Stimulated activated CD8-positive, alpha-beta memory T cell treated with anti-CD3 and anti-CD28 coated beads, Interleukin-7, amount 100 ng/mL, for 24 hours (primary cell): ENCODE measurements around the gene CENPM.

Source experiments
- DNase-seq: peaks from one replicate; pipeline ENCODE4 v3.0.0-alpha.2; 2020; ENCODE audit warnings: low read depth

Gene CENPM

DNA sequence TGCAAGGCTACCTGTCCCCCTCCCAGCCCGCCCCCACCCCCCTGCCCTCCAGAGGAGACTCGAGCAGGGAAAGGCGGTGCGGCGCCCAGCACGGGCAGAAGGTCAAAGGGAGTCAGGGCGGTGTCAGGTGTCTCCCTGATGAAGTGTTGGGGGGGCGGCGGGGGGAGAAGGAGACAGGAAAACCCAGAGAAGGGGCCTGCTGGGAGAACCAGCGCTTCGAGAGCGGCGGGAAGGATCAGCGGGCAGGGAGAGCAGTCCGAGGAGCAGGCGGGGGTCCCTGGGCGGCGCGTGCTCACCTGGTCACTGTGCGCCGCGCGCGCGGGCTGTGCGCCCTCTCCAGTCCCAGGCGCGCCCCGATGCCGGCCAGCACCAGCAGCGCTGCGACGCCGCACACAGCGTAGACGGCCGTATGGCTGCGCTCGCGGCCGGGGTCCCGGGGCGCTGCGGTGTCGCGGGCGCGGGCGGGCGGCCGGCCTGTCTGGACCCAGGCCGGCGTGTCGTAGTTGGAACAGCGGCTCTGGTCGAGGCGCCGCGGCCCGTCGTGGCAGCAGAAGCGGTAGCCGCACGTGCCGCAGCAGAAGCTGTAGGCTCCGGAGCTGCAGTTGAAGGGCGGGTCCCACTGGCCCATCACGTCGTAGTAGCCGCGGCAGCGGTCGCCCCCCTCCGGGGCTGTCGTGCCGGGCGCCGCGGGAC lies 33.0 kb downstream of the CENPM start:
- no peak for DNase-seq

DNA sequence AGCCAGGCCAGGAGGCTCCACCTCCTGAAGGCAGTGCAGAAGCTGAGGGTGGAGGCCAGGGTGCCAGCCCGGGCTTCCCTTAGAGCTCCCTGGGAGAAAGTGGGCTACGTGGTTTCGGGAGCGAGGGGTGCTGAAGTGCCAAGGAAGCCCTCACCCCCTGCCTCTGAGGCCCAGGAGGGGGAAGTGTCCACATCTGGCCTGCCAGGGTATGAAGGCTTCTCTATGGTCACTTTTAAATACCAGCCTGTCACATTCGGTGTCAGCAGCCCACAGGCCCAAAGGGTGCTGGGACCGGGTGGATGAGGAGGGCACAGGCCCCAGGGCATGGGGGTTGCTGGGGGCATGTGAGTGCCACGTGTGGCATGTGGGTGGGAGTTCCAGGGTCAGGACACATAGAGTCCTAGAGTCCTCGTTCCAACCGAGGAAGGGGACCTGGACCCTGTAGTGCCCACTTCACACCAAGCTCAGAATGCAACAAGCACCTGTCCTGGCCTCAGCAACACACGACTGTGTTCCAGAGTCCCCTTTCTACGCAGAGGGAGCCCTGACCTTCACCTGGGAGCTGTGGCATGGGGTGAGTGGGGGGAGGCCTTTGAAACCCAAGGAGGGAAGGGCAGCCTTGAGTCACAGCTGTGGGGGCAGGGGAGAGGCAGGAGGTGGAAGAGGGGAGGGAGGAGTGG lies 33.8 kb downstream of the CENPM start:
- DNase-seq = no peak

DNA sequence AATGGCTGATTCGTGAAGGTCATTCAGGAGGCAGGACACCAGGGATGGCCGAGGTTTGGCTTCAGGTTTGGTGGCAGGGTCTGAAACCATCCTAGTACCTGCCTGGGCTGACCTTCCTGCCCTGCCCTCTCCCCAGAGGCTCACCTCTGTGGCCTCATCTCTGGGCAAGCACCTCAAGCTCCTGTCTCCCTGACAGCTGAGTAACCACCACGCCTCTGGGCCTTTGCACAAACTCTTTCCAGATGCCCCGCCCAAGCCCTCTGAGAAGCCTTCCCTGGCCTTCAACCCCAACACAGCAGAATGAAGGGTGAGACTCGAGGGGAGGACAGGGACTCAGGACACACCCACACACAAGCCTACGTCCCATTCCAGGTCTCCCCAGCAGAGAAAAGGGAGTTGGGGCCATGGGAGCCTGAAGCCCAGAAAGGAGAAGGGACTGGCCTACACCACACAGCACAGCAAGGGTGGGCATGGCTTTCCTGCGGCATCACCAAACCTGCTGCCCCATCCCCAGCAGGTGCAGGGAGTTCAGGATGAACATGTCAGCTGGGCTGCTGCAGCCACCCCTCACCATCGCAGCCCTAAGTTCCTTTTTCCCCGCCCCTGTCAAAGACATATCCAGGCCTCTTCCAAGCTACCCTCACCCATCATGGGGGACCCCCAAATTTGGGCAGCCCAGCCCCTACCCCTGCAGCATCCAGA lies 34.5 kb downstream of the CENPM start:
- DNase-seq = no peak

DNA sequence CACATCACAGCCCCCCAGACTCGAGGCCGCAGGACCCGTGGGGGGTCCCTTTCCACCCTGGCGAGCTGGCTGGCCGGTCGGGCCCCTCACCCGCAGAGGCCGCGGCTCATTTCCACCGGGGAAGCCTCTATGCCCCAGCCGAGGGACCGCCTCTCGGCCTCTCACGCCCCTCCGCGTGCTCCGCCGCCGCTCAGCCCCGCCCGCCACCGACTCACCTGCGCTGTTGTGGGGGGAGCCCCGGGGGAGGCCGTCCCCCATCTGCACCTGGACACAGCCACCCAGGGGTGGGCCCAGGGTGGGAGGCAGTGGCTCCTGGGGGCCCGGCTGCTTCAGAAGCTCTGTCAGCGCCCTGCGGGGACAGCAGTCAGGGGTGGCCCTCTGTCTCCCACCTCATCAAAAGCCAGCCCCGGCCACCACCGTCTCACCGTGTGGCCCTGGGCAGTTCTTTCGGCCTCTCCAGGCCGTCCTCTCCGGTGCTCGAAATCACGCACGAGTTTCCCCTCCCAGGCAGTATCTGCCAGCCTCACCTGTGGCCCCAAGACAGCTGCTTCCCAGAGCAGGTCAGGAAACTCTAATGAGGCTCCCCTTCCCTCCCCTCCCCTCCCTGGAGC lies 35.8 kb downstream of the CENPM start:
- no peak for DNase-seq

DNA sequence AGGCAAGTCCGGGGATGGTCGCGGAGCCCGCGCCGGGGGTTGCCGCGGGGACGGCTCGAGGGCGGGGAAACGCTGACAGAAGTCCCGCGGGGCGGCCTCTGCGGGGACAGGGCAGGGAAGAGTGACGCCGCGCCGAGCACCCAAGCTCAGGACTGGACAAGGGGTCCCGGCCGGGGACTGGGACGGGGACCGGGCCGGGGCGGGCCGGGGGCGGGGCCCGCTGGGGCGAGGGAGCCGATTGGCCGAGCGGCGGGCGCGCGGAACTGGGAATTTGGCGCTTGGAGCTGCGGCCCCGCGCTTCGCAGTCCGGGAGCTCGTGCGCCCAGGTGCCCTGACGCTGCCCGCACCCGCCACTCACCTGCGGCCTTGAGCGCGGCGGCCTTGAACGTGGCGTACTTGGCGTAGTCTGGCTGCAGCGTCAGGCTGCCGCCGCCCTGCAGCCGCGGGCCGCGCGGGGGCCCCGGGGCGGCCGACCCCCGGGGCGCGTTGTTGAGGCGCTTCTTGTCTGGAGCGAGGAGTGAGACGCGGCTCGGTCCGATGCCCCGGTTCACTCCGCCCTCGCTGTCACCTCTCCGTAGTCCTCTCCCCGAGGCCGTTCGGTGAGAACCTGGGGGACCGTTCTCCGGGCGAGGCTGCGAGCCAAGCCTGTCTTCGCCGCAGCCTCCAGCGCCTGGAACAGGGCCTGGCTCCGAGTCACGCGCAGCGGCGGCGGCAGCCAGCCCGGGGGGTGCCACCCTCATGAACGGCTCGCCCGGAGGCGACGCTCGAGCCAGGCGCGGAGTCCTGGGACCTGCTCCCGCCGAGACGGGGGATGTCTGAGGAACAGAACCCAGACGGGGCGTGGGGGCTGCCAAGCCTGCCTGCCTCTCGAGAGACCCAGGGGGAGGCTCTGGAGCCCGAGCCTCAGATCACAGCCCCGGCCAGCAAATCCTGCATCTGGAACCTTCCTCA lies 36.6 kb downstream of the CENPM start:
- DNase-seq = no peak

DNA sequence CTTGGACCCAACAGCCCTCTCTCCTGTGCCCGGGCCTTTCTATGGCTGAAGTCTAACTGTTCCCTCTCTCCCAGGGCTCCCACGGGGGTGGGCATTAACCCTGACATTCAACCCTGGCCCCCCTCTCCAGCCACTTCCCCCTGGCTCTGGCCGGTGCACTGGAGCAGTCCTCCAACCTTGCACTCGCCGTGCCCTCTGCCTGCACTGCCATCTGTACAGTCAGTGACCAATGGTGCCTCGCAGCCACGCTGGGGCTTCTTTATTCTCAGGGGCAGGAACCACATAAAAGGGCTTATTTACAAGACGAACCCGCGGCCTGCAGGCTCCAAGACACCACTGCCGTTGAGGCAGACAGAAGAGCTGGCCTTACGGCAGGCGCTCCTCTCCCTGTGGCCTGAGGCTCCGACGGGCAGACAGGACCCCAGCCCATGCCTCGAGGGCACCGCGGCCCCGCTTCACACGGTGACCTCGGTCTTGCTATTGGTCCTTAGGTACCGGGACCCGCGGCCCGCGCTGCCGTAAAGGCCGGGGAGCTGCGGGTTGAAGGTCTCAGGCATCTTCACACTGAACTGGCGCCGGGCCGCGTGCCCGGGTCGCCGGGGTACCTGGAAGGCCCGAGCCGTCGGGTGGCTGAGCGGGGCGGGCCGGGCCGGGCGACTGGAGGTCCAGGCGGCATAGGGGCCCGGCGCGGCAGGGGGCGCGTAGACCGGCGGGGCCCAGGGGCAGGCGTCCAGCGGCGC lies 37.5 kb downstream of the CENPM start:
- DNase-seq = no peak

GRCh38 chr22:41908411-41909309 lies 38.3 kb downstream of the CENPM start:
- no peak for DNase-seq

DNA sequence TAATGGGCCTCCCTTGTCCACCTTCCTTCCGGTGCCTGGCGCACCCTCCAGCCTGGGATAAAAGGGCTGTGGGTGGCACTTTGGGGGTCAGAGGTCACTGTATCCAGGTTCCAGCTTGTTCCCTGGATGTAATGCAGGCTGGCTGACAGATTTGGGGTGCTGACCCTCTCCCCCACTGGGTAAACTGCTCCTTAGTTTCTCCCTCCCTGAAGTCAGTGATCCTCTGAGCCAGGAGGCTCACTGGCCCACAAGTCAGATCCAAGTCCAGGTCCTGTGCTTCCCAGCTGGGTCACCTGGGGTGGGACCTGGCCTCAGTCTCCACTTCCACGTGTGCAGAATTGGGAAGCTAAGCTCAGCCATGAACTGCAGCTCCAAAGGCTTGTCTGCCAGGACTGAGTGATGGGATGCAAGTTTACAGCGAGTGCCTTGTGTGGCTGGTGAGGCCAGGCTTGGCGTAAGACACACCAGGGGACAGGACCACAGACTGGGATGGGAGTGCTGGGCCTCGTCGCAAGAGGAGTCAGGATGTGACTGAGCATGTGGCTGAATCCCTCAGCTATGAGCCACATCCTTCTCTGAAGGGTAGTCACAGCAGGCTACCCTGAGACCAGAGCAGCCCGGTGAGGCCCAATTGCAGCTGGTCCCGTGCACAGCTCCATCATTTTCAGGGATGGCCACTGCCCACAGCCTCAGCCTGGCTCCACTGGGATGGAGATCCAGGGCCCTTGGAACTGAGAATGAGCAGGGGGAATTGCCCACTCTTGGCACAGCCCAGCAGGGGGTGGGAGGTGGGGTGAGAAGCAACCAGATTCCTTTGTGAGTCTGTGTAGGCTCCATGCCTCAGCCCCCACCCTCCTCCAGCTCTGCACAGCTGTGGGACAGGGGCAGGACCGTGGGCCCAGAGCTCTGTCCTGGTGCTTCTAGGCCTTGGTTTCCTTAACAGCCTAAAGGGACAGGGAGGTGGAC lies 39.2 kb downstream of the CENPM start:
- DNase-seq = no peak

DNA sequence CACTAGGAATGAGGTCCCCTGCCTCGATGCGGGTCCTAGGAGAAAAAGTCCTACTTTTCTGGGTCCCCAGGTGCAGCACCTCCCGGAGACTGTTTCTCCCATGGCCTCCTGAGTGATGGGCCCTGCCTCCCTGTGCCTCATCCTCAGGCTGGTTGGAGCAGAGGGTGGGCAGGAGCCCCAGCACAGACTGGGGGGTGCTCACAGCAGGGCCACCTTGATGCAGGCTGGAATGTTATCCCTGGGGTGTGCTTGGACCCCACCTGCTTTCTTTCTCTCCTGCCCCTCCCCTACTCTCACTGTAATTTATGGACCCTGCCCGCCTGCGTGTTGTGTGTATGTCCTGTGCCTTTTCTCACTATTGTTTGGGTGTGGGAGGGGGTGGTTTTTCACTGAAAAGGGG lies 40.1 kb downstream of the CENPM start:
- DNase-seq = no peak

- no peak for DNase-seq
These were observed 41.3 kb downstream of the CENPM start for GRCh38 chr22:41905411-41906202.

GRCh38 chr22:41904450-41905410 lies 42.2 kb downstream of the CENPM start:
- no peak for DNase-seq

DNA sequence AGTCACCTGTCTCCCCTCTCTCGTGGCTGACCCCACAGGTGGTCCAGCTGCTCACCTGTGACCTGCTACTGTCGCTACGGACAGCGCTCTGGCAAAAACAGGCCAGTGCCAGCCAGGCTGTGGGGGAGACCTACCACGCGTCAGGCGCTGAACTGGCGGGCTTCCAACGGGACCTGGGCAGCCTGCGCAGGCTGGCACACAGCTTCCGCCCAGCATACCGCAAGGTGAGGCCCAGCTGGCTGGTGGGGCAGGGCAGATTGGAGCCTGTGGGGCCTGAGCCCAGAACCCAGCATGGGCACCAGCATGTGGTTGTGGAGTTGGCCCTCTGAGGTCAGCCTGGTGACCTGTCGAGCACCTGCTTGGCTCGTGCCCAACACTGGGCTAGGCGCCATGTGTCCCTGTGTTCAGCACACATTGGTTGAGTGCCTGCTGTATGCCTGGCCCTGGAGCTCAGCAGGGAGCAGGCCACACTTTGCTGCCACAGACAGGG lies 44.0 kb downstream of the CENPM start:
- no peak for DNase-seq

DNA sequence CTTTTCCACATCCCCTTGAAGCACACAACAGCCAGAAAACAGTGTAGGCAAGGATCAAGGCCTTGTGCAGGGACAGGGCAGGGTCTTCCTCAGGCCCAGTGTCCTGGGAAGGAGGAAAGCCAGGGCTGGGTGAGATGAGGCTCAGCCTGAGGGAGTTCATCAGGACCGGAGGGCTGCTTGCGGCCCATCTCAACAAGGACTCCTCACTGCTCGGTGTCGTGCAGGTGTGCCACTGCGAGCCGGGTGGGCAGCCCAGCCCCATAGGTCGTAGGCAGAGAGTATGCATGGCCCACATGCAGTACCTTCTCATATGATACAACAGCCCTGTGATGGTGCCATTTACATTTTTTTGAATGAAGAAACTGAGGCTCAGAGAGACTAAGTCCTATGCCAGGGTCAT lies 44.9 kb downstream of the CENPM start:
- no peak for DNase-seq

DNA sequence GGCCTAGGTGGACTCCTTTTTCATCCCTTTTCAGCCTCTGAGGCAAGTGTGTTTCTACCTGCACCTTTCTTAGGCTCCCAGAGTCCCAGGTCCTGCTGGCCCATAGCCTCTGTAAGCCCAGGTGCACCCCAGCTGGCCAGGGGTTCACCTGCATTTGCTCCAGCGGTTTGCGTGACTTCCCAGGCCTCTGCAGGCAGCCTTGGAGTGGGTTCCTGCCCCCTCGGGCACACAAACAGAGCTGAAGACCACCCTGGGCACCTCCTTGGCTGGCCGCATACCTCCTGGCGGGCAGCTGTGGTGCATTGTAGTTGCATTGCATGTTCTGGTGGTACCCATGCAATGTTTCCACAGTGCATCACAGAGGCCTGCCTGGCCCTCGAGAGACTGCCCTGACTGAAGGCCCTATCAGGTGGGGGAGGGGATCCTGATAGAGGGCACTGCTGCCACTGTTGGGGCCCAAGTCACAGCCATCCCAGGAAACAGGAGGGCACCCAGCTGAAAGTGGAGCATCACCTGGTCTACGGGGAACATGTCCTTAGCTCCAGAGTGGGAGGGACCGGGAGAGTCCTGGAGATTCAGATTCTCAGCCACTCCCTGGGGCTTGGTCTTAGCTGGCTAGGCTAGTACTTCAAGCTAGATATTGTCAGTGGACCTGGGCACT lies 46.2 kb downstream of the CENPM start:
- DNase-seq = no peak

- DNase-seq = no peak
These were observed 46.8 kb downstream of the CENPM start for GRCh38 chr22:41899992-41900651.
